Kidney epithelial cell (primary cell): ENCODE measurements around the gene ABLIM2. TPM values are rescaled to one million over a fixed set of nuclear protein-coding genes. Genes with fewer than 3 reads are reported as not detected.

Experiments
- DNase-seq: peaks from one replicate; pipeline ENCODE4 v3.0.0-alpha.2; 2010; ENCODE audit warnings: low read depth
- H3K27me3 ChIP-seq: 2 replicates; pipeline ENCODE4 v1.6.0; 2011; ENCODE audit warnings: low read length; ENCODE audit not compliant: control insufficient read depth, insufficient read depth
- H3K36me3 ChIP-seq: 2 replicates; pipeline ENCODE4 v1.5.1; 2011; ENCODE audit warnings: low read length; ENCODE audit not compliant: control insufficient read depth, insufficient read depth
- H3K4me3 ChIP-seq: 2 replicates; pipeline ENCODE4 v1.5.1; 2011; ENCODE audit warnings: low read depth, mild to moderate bottlenecking, control low read depth, low read length
- CTCF ChIP-seq: IDR thresholded peaks from 2 replicates; pipeline ENCODE4 v1.5.1; 2011; ENCODE audit warnings: mild to moderate bottlenecking, moderate library complexity, low read length, control low read depth, inconsistent platforms; ENCODE audit not compliant: insufficient read depth, poor library complexity, severe bottlenecking
- total RNA-seq: library from RNA; depleted of rRNA; stranded (reverse); fragments of >200 nt; gene quantifications from 2 replicates; pipeline ENCODE4 v1.2.3, GENCODE V29; 2015

ABLIM2 gene
- total RNA-seq, 1 donor from 2014 or later: 1.3 TPM

- TF ChIP-seq CTCF: no peak
- H3K27me3 ChIP-seq: peaks cover 29% of the 10 kb centered on the region
- H3K4me3 ChIP-seq: no peak overlapping the region
- H3K36me3 ChIP-seq: no peaks in the 10 kb centered on the region
- DNase-seq: no peak
Measured at GRCh38 chr4:8002525-8003309, 155.9 kb downstream of the ABLIM2 start.

- TF ChIP-seq CTCF: no peak
- Histone ChIP-seq H3K4me3 (no peak overlapping the region), H3K36me3 (no peaks in the 10 kb centered on the region), H3K27me3 (peaks cover 25% of the 10 kb centered on the region)
- no peak for DNase-seq
Measured at GRCh38 chr4:8001564-8002355, 156.9 kb downstream of the ABLIM2 start.

GRCh38 chr4:8000721-8001491 is 157.7 kb downstream of the ABLIM2 start:
- TF ChIP-seq CTCF: no peak
- Histone ChIP-seq H3K27me3 (peaks cover 19% of the 10 kb centered on the region), H3K4me3 (no peak overlapping the region), H3K36me3 (no peaks in the 10 kb centered on the region)
- DNase-seq: no peak

GRCh38 chr4:8000247-8000646 is 158.4 kb downstream of the ABLIM2 start:
- TF ChIP-seq CTCF: no peak
- Histone ChIP-seq H3K36me3 (no peaks in the 10 kb centered on the region), H3K27me3 (peaks cover 16% of the 10 kb centered on the region), H3K4me3 (no peak overlapping the region)
- no peak for DNase-seq

GRCh38 chr4:7999695-8000094 is 158.9 kb downstream of the ABLIM2 start:
- Histone ChIP-seq H3K4me3 (no peak overlapping the region), H3K27me3 (peaks cover 16% of the 10 kb centered on the region), H3K36me3 (no peaks in the 10 kb centered on the region)
- DNase-seq: no peak
- no peak for TF ChIP-seq CTCF
